HepG2 (cell line): Measurements from ENCODE around the gene VENTX. TPM values are rescaled to one million over a fixed set of nuclear protein-coding genes. Genes with fewer than 3 reads are reported as not detected.

Experiments
- ARID4A ChIP-seq: sonication (generic); formaldehyde crosslinking; IDR thresholded peaks from 2 replicates; pipeline ENCODE4 v1.5.0; 2020; ENCODE audit warnings: mild to moderate bottlenecking, missing genetic modification reagents, borderline replicate concordance
- ATM ChIP-seq: fragments of 450-650 bp; IDR thresholded peaks from 2 replicates; pipeline ENCODE4 v1.7.1; 2017; ENCODE audit warnings: mild to moderate bottlenecking, borderline replicate concordance
- CEBPG ChIP-seq: IDR thresholded peaks from 2 replicates; pipeline ENCODE4 v1.6.1; 2016
- HBP1 ChIP-seq: IDR thresholded peaks from 2 replicates; pipeline ENCODE4 v1.6.1; 2016; ENCODE audit warnings: low read depth, control low read depth
- ISL2 ChIP-seq: sonication (generic); formaldehyde crosslinking; IDR thresholded peaks from 2 replicates; pipeline ENCODE4 v1.5.0; 2020; ENCODE audit warnings: missing genetic modification reagents
- MIER3 ChIP-seq: IDR thresholded peaks from 2 replicates; pipeline ENCODE4 v1.6.1; 2016; ENCODE audit warnings: missing compliant biosample characterization, borderline replicate concordance
- PHF8 ChIP-seq: sonication (generic); formaldehyde crosslinking; IDR thresholded peaks from 2 replicates; pipeline ENCODE4 v1.5.0; 2020; ENCODE audit warnings: missing genetic modification reagents
- ZNF142 ChIP-seq: sonication (generic); formaldehyde crosslinking; IDR thresholded peaks from 2 replicates; pipeline ENCODE4 v1.4.0; 2020; ENCODE audit warnings: missing genetic modification reagents
- ZNF3 ChIP-seq: IDR thresholded peaks from 2 replicates; pipeline ENCODE4 v1.7.0; 2017; ENCODE audit warnings: inconsistent platforms
- ZNF326 ChIP-seq: sonication (generic); formaldehyde crosslinking; IDR thresholded peaks from 2 replicates; pipeline ENCODE4 v1.4.0; 2020; ENCODE audit warnings: missing genetic modification reagents, borderline replicate concordance
- ZNF335 ChIP-seq: sonication (generic); formaldehyde crosslinking; IDR thresholded peaks from 2 replicates; pipeline ENCODE4 v1.4.0; 2020; ENCODE audit warnings: missing genetic modification reagents
- ZNF362 ChIP-seq: sonication (generic); formaldehyde crosslinking; IDR thresholded peaks from 2 replicates; pipeline ENCODE4 v1.4.0; 2020; ENCODE audit warnings: missing genetic modification reagents, mild to moderate bottlenecking, borderline replicate concordance
- polyA plus RNA-seq, 8 experiments: library from polyadenylated mRNA; depleted of rRNA in 3 of 8; stranded (reverse) in 7 of 8; unstranded in 1 of 8; fragments of >200 nt; fragmentation: Illumina TruSeq in 4 of 8; extraction: Trizol in 4 of 8; gene quantifications; 2 replicates each; pipeline versions ENCODE4 v1.2.1 to v1.2.3, GENCODE V29; 2011 to 2016; ENCODE audit warnings: low read depth in 4 of 8, missing spikeins in 1 of 8, mixed read lengths in 1 of 8; ENCODE audit not compliant: insufficient read depth in 1 of 8
- total RNA-seq, 5 experiments: library from RNA; depleted of rRNA; stranded (reverse); fragments of >200 nt; fragmentation: Illumina TruSeq; extraction: Trizol; gene quantifications; 2 replicates each; pipeline ENCODE4 v1.2.3, GENCODE V29; 2016; ENCODE audit warnings: low read depth in 1 of 5
- TF ChIP-seq, protein P1 (sequence below): sonication (generic); formaldehyde crosslinking; IDR thresholded peaks from 2 replicates; pipeline ENCODE4 v1.9.0; 2022; ENCODE audit warnings: low read depth, missing genetic modification reagents

VENTX gene
- total and polyA plus RNA-seq, 2 of the 13 experiments (the other 11 are each of a cell fraction or from before 2014, with no cell fraction given) = not detected

DNA sequence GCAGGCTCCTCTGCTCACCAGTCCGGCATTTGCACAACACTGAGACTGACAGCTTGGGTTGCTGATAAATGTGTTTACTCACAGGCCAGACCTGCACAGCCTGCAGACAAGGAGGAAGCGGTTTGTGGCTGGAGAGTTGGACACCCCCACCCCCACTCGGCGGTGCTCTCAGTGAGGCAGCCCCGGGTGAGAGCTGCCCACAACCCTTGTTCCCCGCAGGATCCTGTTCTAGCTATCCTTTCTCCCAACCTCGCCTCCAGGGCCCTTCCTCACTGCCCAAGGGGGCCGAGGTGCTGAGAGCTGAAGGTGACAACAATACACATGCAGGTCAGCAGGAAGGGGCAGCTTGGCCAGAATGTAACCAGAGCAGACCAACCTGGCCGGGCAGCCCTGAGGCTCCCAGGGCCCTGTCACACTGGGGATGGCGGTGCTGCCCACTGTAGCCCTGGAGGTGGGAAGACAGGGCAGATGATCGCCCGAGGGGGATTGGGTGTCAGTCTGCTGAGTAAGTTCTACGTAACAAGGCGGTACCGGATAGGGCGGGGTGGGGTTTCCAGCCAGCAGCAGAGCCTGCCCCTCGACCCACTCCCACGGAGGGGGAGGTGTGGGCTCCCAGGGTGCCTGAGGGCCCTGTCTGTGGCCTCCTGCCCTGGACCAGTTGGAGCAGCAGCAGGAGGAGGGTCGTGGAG is 41.1 kb downstream of the VENTX start (continued):
- no peak for TF ChIP-seq ZNF362 (CRISPR knock-in tag)
- no peak for TF ChIP-seq PHF8 (CRISPR knock-in tag)
- no peak for TF ChIP-seq ATM
- TF ChIP-seq ZNF326 (CRISPR knock-in tag) = no peak
- TF ChIP-seq ARID4A (CRISPR knock-in tag) = peak; percentile 20; the same call in 1 of the 2 replicates
- peak; percentile 65 for TF ChIP-seq CEBPG
- no peak for TF ChIP-seq ZNF3 (CRISPR knock-in tag)
- no peak for TF ChIP-seq ZNF335 (CRISPR knock-in tag)
- no peak for TF ChIP-seq ISL2 (CRISPR knock-in tag)
- TF ChIP-seq MIER3 (CRISPR knock-in tag) = no peak
- no peak for TF ChIP-seq HBP1
- TF ChIP-seq ZNF142 (CRISPR knock-in tag) = no peak
- TF ChIP-seq, protein P1, sequence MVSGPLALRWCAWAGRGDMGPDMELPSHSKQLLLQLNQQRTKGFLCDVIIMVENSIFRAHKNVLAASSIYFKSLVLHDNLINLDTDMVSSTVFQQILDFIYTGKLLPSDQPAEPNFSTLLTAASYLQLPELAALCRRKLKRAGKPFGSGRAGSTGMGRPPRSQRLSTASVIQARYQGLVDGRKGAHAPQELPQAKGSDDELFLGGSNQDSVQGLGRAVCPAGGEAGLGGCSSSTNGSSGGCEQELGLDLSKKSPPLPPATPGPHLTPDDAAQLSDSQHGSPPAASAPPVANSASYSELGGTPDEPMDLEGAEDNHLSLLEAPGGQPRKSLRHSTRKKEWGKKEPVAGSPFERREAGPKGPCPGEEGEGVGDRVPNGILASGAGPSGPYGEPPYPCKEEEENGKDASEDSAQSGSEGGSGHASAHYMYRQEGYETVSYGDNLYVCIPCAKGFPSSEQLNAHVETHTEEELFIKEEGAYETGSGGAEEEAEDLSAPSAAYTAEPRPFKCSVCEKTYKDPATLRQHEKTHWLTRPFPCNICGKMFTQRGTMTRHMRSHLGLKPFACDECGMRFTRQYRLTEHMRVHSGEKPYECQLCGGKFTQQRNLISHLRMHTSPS = no peak
